GM10248 (cell line): Measurements from ENCODE around the gene SLC35A3.

Experiments used
- CTCF ChIA-PET: fragments of 300-600 bp; sonication (Branson Sonifier 250); formaldehyde crosslinking; extraction: SDS; loops from one replicate; lab custom pipeline; 2021; ENCODE audit warnings: antibody characterized with exemption; lab: Yijun Ruan, JAX
- POLR2A ChIA-PET: fragments of 350-650 bp; sonication (Branson Sonifier 250); formaldehyde crosslinking; extraction: SDS; loops from one replicate; lab custom pipeline; 2020; ENCODE audit warnings: antibody characterized with exemption; lab: Yijun Ruan, JAX
- DNase-seq: peaks from one replicate; pipeline ENCODE4 v3.0.0; 2012; ENCODE audit errors: extremely low spot score
- TF ChIP-seq, protein P1 (sequence below): IDR thresholded peaks from 2 replicates; pipeline ENCODE4 v1.5.1; 2012; ENCODE audit warnings: mild to moderate bottlenecking, low read depth; ENCODE audit errors: extremely low read depth, missing control alignments, control extremely low read depth

Gene SLC35A3

GRCh38 chr1:100028765-100029164 is 59.0 kb downstream of the SLC35A3 start:
- CTCF ChIA-PET: interaction anchor here (0.8 to 2.2 kb wide), 4 partner anchors 13 to 59 kb away, joined by 3 to 5 read pairs (median 4); partner anchors contain the start of gene SLC35A3

GRCh38 chr1:100034470-100034869 is 64.7 kb downstream of the SLC35A3 start:
- peak; percentile 44 for DNase-seq
- TF ChIP-seq, protein P1, sequence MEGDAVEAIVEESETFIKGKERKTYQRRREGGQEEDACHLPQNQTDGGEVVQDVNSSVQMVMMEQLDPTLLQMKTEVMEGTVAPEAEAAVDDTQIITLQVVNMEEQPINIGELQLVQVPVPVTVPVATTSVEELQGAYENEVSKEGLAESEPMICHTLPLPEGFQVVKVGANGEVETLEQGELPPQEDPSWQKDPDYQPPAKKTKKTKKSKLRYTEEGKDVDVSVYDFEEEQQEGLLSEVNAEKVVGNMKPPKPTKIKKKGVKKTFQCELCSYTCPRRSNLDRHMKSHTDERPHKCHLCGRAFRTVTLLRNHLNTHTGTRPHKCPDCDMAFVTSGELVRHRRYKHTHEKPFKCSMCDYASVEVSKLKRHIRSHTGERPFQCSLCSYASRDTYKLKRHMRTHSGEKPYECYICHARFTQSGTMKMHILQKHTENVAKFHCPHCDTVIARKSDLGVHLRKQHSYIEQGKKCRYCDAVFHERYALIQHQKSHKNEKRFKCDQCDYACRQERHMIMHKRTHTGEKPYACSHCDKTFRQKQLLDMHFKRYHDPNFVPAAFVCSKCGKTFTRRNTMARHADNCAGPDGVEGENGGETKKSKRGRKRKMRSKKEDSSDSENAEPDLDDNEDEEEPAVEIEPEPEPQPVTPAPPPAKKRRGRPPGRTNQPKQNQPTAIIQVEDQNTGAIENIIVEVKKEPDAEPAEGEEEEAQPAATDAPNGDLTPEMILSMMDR: peak; percentile 33
- POLR2A ChIA-PET: no interaction called here
- CTCF ChIA-PET: interaction anchor here (1.6 kb wide), 1 partner anchor 9 kb away, joined by 8 read pairs; no protein-coding TSS in a partner anchor

More at GRCh38 chr1:100028765-100029164, 59.0 kb downstream of the SLC35A3 start:
- no peak for DNase-seq
- TF ChIP-seq, protein P1: no peak
- POLR2A ChIA-PET: interaction anchor here (0.9 kb wide), 1 partner anchor 9 kb away, joined by 3 read pairs; a partner anchor contains a TSS

GRCh38 chr1:100035214-100035613 is 65.4 kb downstream of the SLC35A3 start:
- CTCF ChIA-PET: interaction anchor here (1.0 to 1.6 kb wide), 2 partner anchors 10 to 162 kb away, joined by 3 to 8 read pairs; no protein-coding TSS in a partner anchor
- DNase-seq: no peak
- POLR2A ChIA-PET: no interaction called here
- TF ChIP-seq, protein P1: no peak

GRCh38 chr1:100036718-100037655 is 67.2 kb downstream of the SLC35A3 start:
- POLR2A ChIA-PET: interaction anchor here (0.7 to 1.0 kb wide), 3 partner anchors 9 to 39 kb away, joined by 3 read pairs; no protein-coding TSS in a partner anchor
- CTCF ChIA-PET: interaction anchor here (1.0 to 1.3 kb wide), 3 partner anchors 40 to 832 kb away, joined by 3 to 5 read pairs (median 3); no protein-coding TSS in a partner anchor
- DNase-seq: no peak
- TF ChIP-seq, protein P1: no peak

DNA sequence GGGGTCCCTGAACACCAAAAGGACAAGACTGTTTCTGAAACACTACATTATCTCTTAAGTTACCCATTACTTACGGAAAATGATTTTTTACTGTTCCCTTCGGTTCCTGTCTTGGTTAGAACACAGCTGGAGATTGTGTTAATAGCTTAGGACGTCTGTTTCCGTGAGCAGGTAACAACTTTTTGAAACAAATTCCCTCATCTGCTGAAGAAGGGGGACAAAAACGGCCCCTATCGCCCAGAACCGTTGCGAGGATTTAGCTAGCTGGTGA is 67.8 kb downstream of the SLC35A3 start:
- TF ChIP-seq, protein P1: no peak
- ChIA-PET POLR2A (interaction anchor here (0.7 to 1.0 kb wide), 5 partner anchors 9 to 39 kb away, joined by 3 to 8 read pairs (median 3); no protein-coding TSS in a partner anchor), CTCF (interaction anchor here (1.0 to 1.3 kb wide), 3 partner anchors 39 to 831 kb away, joined by 3 to 5 read pairs (median 3); no protein-coding TSS in a partner anchor)
- no peak for DNase-seq
